Epithelial cell of prostate (primary cell): ENCODE results near the gene PEX1.
"Not testable (repeated sequence)": the region's sequence is repeated elsewhere in the genome, so short reads cannot be mapped to it uniquely, and the experiment has no call there.

Experiments
- DNase-seq: peaks from one replicate; pipeline ENCODE4 v3.0.0-alpha.2; 2011; ENCODE audit warnings: low read depth, low spot score
- H3K27ac ChIP-seq: fragments of 450-650 bp; 2 replicates; pipeline ENCODE4 v1.5.1; 2017; ENCODE audit warnings: mild to moderate bottlenecking

Gene PEX1

GRCh38 chr7:92462560-92462959 is 65.8 kb downstream of the PEX1 start:
- no peak for DNase-seq
- H3K27ac ChIP-seq, result no peak overlapping the region

- no peak for DNase-seq
- no peak overlapping the region for H3K27ac ChIP-seq
These were observed 67.0 kb downstream of the PEX1 start for GRCh38 chr7:92461027-92462003.

GRCh38 chr7:92460510-92460909 is 67.8 kb downstream of the PEX1 start:
- no peak for DNase-seq
- peak overlapping the region; percentile 31 for H3K27ac ChIP-seq

- DNase-seq, result peak; percentile 68
These were observed 68.2 kb downstream of the PEX1 start for GRCh38 chr7:92460109-92460508.

GRCh38 chr7:92456236-92456635 is 72.1 kb downstream of the PEX1 start:
- no peak for DNase-seq
- H3K27ac ChIP-seq, result no peak overlapping the region

More at GRCh38 chr7:92460109-92460508, 68.2 kb downstream of the PEX1 start:
- H3K27ac ChIP-seq, result peak overlapping the region; percentile 31

GRCh38 chr7:92451645-92452044 is 76.7 kb downstream of the PEX1 start:
- no peak for DNase-seq
- no peak overlapping the region for H3K27ac ChIP-seq

- H3K27ac ChIP-seq, result peak overlapping the region; percentile 87
- DNase-seq, result no peak
These were observed 80.0 kb downstream of the PEX1 start for GRCh38 chr7:92448205-92448747.

GRCh38 chr7:92447345-92448204 is 80.7 kb downstream of the PEX1 start, which contains the start of gene GATAD1:
Gene GATAD1, plus strand, starts transcription at chr7:92447482. Its CDS starts 248 bp downstream, at chr7:92447730.
- H3K27ac ChIP-seq, result peak within 1 kb of the TSS; percentile 87
- peak; percentile 57 for DNase-seq

GRCh38 chr7:92446869-92447344 is 81.4 kb downstream of the PEX1 start:
- no peak for DNase-seq
- H3K27ac ChIP-seq, result peak overlapping the region; percentile 87

GRCh38 chr7:92442720-92443119 is 85.6 kb downstream of the PEX1 start:
- DNase-seq, H3K27ac ChIP-seq: not testable (repeated sequence)

- no peak for DNase-seq
- H3K27ac ChIP-seq, result no peak overlapping the region
These were observed 90.3 kb downstream of the PEX1 start for GRCh38 chr7:92437956-92438491.
